Measurements from ENCODE around the gene CTSG.
A peak's percentile ranks its signal among the peaks of the same experiment; 100 is the strongest.
"Not testable (repeated sequence)": the region's sequence is repeated elsewhere in the genome, so short reads cannot be mapped to it uniquely, and the experiment has no call there.

The CTSG gene, protein sequence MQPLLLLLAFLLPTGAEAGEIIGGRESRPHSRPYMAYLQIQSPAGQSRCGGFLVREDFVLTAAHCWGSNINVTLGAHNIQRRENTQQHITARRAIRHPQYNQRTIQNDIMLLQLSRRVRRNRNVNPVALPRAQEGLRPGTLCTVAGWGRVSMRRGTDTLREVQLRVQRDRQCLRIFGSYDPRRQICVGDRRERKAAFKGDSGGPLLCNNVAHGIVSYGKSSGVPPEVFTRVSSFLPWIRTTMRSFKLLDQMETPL

DNA sequence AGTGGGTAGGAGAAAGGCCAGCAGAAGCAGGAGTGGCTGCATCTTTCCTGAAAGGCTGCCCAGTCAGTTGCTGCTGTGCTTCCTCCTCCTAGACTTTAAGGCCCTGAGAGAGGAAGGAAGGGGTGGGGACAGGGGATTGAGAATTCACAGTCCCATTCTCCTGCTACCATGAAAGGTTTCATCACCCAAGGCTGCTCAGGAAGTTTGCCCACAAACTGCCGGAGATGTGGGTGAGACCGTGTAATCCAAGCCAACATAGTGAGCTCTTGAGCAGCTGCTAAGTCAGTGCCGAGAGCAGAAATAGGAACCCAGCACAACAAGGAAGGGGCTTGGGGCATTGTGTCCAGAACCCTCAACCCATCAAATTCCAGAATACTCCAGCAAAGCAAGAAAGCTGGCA lies at the start of gene CTSG:
Gene CTSG (minus strand): TSS at position 69 of the 400 bp plus-strand sequence. CDS start 27 bp downstream, at position 42.
- no peak for ATAC-seq
- Mint-ChIP-seq H3K4me3 (no peak within 1 kb of the TSS), H3K27me3 (no peaks in the 10 kb centered on the region), H3K4me1 (no peaks in the 10 kb centered on the region), H3K9me3 (no peaks in the 10 kb centered on the region), H3K27ac (peak within 1 kb of the TSS in 1 of 2 donors; percentile 67)
- DNase-seq: no peak

DNA sequence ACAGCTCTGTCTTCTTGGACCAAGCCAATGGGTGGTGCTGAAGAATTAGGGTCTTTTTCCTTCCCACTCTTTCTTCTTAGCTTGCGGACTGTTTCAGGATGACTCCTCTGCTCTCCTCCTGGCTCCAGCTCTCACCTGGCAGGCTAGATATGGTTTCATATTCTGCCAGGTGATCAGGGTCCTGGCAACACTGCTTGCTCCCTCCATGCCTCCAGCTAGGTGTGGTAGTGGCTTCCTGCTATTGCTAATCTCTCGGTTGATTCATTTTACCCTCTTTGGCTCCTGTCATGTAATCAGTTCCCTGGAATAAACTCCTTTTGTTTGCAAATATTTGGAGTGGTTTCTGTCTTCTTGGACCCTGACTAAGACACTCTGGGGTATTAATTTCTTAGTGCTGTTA lies 37.7 kb upstream of the CTSG start:
- peak overlapping the region in 1 of 2 donors; percentile 5 for H3K27ac Mint-ChIP-seq
- H3K27me3 Mint-ChIP-seq: no peaks in the 10 kb centered on the region
- peaks cover 0 to 11% of the 10 kb centered on the region in 2 donors for H3K9me3 Mint-ChIP-seq
- H3K4me1 Mint-ChIP-seq: peaks cover 46% of the 10 kb centered on the region
- H3K4me3 Mint-ChIP-seq: no peak overlapping the region
- DNase-seq (no peak), ATAC-seq (no peak)

DNA sequence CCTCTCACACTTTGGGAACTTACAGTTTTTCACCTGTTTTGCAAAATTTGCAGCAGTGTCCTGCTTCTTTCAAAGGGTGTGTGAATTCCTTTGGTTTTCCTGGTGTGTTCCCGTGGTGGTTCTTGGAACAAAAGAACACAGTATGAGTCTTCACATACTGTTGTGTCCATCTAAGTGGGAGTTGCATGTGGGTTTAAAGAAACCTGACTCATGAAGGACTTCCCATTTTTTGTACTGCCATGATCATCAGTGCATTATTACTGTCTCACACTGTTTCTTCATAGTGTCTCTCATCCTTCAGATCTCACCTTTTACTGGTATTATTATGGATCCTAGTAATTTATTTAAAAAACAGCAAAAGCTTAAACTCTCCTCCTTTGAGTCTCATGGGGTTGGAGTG lies 37.2 kb upstream of the CTSG start:
- no peaks in the 10 kb centered on the region for H3K27me3 Mint-ChIP-seq
- H3K27ac Mint-ChIP-seq: peak overlapping the region in 1 of 2 donors; percentile 5
- ATAC-seq: no peak

DNA sequence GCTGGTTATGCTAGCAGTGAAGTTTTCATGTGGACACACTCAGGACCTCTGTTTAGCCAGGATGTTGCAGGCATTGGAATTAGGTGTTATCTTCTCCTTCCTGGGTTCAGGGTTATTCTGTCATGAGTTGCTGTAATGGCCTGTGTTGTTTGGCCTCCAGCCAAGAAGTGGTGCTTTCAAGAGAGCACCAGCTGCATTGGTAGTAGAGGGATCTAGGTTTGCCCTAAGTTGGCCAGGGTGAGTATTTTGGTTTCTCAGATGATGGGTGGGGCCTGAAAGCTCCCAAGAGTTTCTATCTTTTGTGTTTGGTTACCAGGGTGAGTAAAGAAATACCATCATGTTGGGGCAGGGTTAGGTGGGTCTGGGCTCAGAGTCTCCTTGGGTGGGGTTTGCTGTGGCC lies 36.1 kb upstream of the CTSG start:
- ATAC-seq (no peak), DNase-seq (no peak)
- Mint-ChIP-seq H3K4me1 (peaks cover 62% of the 10 kb centered on the region), H3K27me3 (no peaks in the 10 kb centered on the region), H3K9me3 (peaks cover 0 to 9% of the 10 kb centered on the region in 2 donors), H3K4me3 (peak overlapping the region in 1 of 2 donors; percentile 6), H3K27ac (peak overlapping the region in 1 of 2 donors; percentile 74)

More for the DNA sequence above, 37.2 kb upstream of the CTSG start:
- peaks cover 0 to 9% of the 10 kb centered on the region in 2 donors for H3K9me3 Mint-ChIP-seq
- H3K4me3 Mint-ChIP-seq: no peak overlapping the region
- peaks cover 52% of the 10 kb centered on the region for H3K4me1 Mint-ChIP-seq
- no peak for DNase-seq

DNA sequence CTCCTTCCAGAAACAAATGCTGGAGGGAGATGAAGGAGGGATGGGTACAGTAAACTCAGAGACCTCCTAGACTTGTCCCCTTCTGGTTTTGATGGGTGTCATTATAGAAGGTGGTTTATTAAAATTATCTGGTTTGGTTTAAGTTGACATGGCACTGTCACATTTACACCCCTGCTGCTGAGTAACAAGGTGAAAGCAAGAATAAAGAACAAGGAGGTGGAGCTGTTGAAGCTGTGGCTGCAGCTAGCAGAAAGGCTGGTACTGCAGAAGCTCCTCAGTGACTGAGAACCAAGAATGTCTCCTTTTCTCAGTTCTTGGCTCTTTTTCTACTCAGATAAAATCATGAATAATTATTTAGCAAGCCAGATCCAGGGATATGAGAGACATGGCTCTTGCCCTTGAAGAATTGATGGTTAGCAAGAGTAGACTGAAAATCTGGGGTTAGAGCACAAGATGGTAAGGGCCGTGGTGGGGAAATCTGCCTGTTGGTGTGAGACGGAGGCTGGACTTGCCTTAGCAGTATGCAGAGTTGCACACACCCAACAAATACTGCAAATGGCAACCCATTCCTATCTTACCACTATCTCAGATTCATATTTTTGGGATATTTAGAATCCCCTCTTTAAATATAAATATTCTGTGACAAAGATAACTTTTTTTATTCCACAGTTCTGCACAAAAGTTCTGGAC lies 33.8 kb upstream of the CTSG start, which contains the start of gene GZMH:
Gene GZMH (minus strand): TSS at position 31 of the 690 bp plus-strand sequence. CDS start 72 bp downstream, outside the sequence.
- Mint-ChIP-seq H3K9me3 (peaks cover 0 to 9% of the 10 kb centered on the region in 2 donors), H3K27me3 (no peaks in the 10 kb centered on the region), H3K4me3 (peak within 1 kb of the TSS; percentile 84 to 92), H3K27ac (peak within 1 kb of the TSS; percentile 79 to 95), H3K4me1 (peaks cover 82% of the 10 kb centered on the region)
- peak; percentile 83 for ATAC-seq
- DNase-seq: peak in 1 of 2 donors; percentile 47

DNA sequence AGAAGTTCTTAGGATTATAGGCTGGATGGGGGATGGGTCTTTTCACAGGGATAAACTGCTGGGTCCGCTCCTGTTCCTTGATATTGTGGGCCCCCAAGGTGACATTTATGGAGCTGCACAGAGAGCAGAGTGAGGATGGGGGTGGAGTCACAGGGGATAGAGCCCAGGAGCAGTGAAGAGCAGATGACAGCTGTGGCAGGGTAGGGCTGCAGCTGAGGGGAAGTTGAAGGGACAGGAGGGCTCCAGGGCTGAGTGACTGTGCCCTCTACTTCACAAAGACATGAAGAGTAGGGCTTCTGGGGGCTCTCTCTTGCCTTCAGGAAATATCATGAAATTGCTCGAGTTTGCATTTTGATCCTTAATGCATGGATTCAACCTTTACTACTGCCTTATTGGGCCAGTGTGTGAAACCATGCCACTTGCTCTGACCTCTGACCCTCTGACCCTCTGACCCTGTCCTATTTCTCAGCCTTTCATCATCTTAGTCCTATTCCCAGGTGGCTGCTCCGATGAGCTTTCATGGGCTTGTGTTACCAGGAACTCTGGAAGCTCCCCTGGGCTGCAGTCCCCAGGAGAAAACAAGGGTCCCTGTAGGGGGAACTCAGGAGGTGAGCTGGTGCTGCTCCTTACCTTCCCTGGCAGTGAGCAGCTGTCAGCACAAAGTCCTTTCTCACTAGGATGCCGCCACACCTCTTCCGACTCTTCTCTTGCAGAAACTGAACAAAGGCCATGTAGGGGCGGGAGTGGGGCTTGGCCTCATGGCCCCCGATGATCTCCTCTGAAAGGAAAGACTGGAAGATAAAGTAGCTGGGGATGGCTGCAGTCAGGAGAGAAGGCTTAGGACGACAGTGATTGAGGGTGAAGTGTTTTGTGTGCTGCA lies 31.8 kb upstream of the CTSG start:
- H3K27ac Mint-ChIP-seq: peak overlapping the region in 1 of 2 donors; percentile 84
- DNase-seq (no peak), ATAC-seq (peak; percentile 36)
- peaks cover 68% of the 10 kb centered on the region for H3K4me1 Mint-ChIP-seq
- H3K4me3 Mint-ChIP-seq: peak overlapping the region; percentile 84 to 92
- no peaks in the 10 kb centered on the region for H3K27me3 Mint-ChIP-seq
- H3K9me3 Mint-ChIP-seq: peaks cover 0 to 8% of the 10 kb centered on the region in 2 donors

DNA sequence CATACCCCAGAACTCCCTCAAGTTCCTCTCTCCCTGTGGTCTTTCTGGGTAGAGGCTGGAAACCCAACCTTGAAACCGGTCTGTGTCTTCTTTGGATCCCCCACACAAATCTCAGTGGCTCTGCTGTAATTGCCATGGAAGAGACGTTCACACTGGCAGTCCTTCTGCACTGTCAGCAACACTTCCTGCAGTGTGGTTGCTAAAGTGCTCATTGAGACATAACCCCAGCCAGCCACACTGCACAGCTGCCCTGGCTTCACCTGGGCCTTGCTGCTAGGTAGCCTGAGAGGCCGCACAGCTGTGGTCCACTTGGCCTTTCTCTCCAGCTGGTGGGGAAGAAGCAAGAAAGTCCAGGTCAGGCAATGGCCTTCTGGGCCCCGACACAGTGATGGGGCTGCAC lies 31.0 kb upstream of the CTSG start:
- no peak for DNase-seq
- H3K9me3 Mint-ChIP-seq: peaks cover 0 to under 1% of the 10 kb centered on the region in 2 donors
- peak overlapping the region; percentile 84 to 92 for H3K4me3 Mint-ChIP-seq
- no peaks in the 10 kb centered on the region for H3K27me3 Mint-ChIP-seq
- peak overlapping the region in 1 of 2 donors; percentile 84 for H3K27ac Mint-ChIP-seq
- peak; percentile 29 for ATAC-seq
- H3K4me1 Mint-ChIP-seq: peaks cover 60% of the 10 kb centered on the region

DNA sequence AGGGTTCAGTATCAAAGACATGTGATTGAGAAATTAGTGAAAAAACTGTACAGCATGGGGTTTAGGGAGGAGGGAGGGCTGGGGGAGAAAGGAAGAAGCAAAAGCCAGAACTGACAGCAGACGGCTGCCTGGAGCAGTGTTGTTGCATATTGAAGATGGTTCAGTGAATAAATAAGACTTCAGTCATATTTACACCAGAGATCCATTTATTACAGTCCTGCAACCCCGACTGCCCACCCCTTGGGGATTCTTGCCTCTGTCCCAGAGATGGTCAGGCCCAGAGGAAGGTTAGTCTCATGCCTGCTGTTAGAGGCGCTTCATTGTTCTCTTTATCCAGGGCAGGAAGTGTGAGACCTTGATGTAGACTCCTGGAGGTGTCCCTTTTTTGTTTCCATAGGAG lies 30.2 kb upstream of the CTSG start:
- no peaks in the 10 kb centered on the region for H3K9me3 Mint-ChIP-seq

DNA sequence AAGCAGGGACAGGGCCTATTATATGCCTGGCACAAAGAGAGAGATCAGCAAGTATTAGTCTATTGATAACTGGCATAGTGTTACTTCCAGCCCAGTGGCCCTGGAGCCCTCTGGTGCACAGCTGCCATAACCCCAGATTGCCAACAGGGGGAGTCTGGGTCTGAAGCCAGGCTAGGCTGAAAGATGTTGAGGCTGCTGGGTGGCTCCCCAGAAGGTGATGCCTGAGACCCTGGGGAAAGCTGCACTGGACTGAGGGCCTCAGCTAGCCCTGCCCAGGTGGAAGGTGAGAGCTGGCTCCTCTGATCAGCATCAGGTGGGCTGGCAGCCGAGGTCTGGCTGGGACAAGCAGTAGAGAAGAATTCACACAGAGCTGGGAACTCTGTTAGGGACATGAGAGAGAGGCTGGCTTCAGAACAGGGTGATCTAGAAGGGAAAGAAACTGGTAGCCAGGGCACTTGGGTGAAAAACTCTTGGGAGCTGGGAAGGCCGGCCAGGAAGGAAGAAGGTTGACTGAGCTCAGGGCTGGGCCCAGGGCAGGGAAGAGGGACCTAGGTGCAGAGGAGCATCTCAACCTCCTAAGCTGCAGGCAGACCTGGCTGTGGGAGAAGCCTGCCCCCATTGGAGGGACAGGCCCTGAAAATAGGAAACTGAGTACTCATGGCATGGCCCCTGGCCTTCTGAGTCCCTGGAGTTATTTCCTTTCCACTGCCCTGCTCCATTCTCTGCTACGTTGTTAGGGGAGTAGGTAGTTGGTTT lies 29.6 kb upstream of the CTSG start:
- ATAC-seq (peak; percentile 84), DNase-seq (peak; percentile 75 to 80)
- Mint-ChIP-seq H3K4me3 (peak overlapping the region; percentile 84 to 92), H3K27ac (peak overlapping the region; percentile 86 to 95), H3K9me3 (peaks cover 0 to 4% of the 10 kb centered on the region in 2 donors), H3K4me1 (peaks cover 54% of the 10 kb centered on the region), H3K27me3 (peaks cover 5% of the 10 kb centered on the region)

More for the DNA sequence above, 30.2 kb upstream of the CTSG start:
- Mint-ChIP-seq H3K4me1 (peaks cover 55% of the 10 kb centered on the region), H3K27me3 (no peaks in the 10 kb centered on the region), H3K27ac (peak overlapping the region in 1 of 2 donors; percentile 95), H3K4me3 (peak overlapping the region; percentile 84 to 92)
- DNase-seq (no peak), ATAC-seq (no peak)

DNA sequence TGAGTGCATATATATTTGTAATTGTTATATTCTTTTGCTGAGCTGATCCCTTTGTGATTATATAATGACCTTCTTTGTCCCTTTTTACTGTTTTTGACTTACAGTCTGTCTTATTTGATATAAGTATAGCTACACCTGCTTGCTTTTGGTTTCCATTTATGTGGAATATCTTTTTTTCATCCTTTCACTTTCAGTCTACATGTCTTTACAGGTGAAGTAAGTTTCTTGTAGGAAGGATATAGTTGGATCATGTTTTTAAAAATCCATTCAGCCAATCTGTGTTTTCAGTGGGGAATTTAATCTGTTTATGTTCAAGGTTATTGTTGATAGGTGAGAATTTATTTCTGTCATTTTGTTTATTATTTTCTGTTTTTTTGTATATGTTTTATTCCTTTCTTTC lies 21.4 kb upstream of the CTSG start:
- H3K27ac Mint-ChIP-seq: no peak overlapping the region
- no peak overlapping the region for H3K4me3 Mint-ChIP-seq
- no peak for ATAC-seq
- DNase-seq: no peak
- peaks cover 9% of the 10 kb centered on the region for H3K4me1 Mint-ChIP-seq
- H3K9me3 Mint-ChIP-seq: peaks cover 38 to 64% of the 10 kb centered on the region in 2 donors
- H3K27me3 Mint-ChIP-seq: peaks cover 25% of the 10 kb centered on the region

DNA sequence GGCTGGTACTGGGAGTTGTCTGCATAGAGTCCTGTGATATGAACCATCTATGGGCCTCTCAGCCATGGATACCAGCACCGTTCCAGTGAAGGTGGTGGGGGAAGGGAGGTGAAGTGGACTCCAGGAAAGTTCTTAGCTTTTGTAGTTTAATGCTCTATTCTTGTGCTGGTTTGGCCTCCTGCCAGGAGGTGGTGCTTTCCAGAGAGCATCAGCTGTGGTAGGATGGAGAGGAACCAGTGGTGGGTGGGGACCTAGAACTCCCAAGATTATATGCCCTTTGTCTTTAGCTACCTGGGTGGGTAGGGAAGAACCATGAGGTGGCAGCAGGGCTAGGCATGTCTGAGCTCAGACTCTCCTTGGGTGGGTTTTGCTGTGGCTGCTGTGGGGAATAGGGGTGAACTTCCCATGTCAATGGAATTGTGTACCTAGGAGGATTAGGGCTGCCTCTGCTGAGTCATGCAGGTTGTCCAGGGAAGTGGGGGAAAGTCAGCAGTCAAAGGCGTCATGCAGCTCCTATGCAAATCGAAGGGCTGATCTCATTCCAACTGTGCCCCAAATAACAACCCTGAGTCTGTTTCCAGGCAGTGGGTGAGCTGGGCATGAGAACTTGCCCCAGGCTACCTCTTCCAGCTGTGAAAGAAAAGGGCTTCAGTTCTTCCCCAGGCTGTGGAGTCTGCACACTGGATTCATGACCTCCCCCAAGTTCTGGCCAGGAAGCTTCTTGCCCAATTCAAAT lies 19.2 kb upstream of the CTSG start:
- Mint-ChIP-seq H3K9me3 (peaks cover 47 to 68% of the 10 kb centered on the region in 2 donors), H3K4me3 (no peak overlapping the region), H3K4me1 (peaks cover 9% of the 10 kb centered on the region), H3K27ac (no peak overlapping the region), H3K27me3 (peaks cover 29% of the 10 kb centered on the region)
- ATAC-seq (no peak), DNase-seq (no peak)

DNA sequence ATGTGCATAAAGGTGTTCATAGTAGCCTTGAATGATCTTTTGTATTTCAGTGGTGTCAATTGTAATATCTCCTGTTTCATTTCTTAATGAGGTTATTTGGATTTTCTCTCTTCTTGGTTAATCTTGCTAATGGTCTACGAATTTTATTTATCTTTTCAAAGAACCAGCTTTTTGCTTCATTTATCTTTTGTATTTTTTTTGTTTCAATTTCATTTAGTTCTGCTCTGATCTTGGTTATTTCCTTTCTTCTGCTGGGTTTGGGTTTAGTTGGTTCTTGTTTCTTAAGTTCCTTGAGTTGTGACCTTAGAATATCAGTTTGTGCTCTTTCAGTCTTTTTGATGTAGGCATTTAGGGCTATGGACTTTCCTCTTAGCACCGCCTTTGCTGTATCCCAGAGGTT lies 15.0 kb upstream of the CTSG start:
- not testable (repeated sequence) for ATAC-seq, DNase-seq, H3K27ac Mint-ChIP-seq, H3K4me3 Mint-ChIP-seq, H3K4me1 Mint-ChIP-seq
- peaks cover 37 to 60% of the 10 kb centered on the region in 2 donors for H3K9me3 Mint-ChIP-seq
- H3K27me3 Mint-ChIP-seq: peaks cover 34% of the 10 kb centered on the region

DNA sequence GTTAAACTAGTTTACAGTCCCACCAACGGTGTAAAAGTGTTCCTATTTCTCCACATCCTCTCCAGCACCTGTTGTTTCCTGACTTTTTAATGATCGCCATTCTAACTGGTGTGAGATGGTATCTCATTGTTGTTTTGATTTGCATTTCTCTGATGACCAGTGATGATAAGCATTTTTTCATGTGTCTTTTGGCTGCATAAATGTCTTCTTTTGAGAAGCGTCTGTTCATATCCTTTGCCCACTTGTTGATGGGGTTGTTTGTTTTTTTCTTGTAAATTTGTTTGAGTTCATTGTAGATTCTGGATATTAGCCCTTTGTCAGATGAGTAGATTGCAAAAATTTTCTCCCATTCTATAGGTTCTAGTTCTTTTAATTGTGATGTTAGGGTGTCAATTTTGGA lies 8.4 kb upstream of the CTSG start:
- not testable (repeated sequence) for ATAC-seq, H3K4me1 Mint-ChIP-seq, H3K4me3 Mint-ChIP-seq, H3K27ac Mint-ChIP-seq, H3K27me3 Mint-ChIP-seq, DNase-seq
- H3K9me3 Mint-ChIP-seq: peaks cover 23 to 36% of the 10 kb centered on the region in 2 donors

DNA sequence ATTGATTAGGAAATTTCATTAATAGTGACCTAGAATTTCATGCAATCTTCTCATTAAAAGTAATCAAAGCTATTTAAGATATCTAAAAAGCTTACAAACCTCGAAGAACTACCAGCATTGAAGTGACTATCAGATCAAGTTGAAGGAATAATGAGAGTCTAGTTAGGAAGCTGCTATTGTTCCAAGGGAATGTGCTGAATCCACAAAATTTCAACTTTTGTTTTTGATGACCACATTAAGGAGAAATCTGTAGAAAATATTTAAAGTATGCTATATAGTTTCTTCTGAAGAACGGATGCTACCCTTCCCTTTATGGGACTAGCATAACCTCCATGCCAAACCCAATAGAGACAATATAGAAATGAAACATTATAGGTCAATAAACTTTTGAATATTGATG lies 2.5 kb upstream of the CTSG start:
- H3K9me3 Mint-ChIP-seq: no peaks in the 10 kb centered on the region
- H3K4me3 Mint-ChIP-seq: no peak overlapping the region
- DNase-seq: no peak
- no peak for ATAC-seq
- H3K4me1 Mint-ChIP-seq: no peaks in the 10 kb centered on the region
- H3K27ac Mint-ChIP-seq: no peak overlapping the region
- H3K27me3 Mint-ChIP-seq: no peaks in the 10 kb centered on the region
